ENCODE results near the gene TH. TPM values are rescaled to one million over a fixed set of nuclear protein-coding genes. Genes with fewer than 3 reads are reported as not detected.
"Not testable (repeated sequence)": the region's sequence is repeated elsewhere in the genome, so short reads cannot be mapped to it uniquely, and the experiment has no call there.

TH gene
- total RNA-seq, 2 donors from 2014 or later, result not detected

DNA sequence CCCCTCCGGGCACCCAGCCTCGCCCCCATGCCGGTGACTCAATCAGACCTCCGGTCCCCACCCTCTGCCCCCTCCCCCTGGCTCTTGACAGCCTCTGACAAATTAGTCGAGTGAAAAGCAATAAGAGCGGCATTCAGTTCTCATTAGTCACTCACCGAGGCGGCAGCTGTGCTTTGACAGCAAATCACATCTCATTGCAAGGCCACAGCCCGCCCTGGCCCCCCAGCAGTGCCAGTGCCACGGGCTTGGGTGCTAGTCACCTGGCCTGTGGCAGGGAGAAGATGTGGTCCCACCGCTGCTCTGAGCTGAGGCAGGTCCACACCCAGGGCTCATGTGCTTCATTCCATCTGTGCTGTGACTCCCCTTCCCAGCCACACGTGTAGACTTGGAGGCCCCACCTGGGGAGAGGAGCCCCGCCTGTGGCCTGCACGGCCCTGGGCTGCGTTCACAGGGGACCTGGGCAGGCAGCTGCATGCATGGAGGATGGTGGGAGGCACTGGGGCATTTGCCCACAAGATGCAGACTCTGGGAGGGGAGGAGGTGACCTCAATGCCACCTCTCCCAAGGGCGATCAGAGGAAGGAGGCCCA is 7.4 kb upstream of the TH start:
- DNase-seq (ENCODE audit: low spot score) (no peak), ATAC-seq (ENCODE audit: insufficient number of reproducible peaks, low FRiP score, low read depth) (no peak)
- no peak overlapping the region for H3K27ac ChIP-seq
- no peaks in the 10 kb centered on the region for H3K36me3 ChIP-seq
- no peak overlapping the region for H3K4me3 ChIP-seq
- no peaks in the 10 kb centered on the region for H3K4me1 ChIP-seq (ENCODE audit: control insufficient read depth in 1 of 2, low read depth in 2 of 2)
- TF ChIP-seq, protein P1, sequence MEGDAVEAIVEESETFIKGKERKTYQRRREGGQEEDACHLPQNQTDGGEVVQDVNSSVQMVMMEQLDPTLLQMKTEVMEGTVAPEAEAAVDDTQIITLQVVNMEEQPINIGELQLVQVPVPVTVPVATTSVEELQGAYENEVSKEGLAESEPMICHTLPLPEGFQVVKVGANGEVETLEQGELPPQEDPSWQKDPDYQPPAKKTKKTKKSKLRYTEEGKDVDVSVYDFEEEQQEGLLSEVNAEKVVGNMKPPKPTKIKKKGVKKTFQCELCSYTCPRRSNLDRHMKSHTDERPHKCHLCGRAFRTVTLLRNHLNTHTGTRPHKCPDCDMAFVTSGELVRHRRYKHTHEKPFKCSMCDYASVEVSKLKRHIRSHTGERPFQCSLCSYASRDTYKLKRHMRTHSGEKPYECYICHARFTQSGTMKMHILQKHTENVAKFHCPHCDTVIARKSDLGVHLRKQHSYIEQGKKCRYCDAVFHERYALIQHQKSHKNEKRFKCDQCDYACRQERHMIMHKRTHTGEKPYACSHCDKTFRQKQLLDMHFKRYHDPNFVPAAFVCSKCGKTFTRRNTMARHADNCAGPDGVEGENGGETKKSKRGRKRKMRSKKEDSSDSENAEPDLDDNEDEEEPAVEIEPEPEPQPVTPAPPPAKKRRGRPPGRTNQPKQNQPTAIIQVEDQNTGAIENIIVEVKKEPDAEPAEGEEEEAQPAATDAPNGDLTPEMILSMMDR (IDR thresholded peaks at IDR 0.05), result no peak
- H3K9me3 ChIP-seq, result no peaks in the 10 kb centered on the region
- H3K27me3 ChIP-seq (replicated peaks; ENCODE audit: insufficient read depth), result no peaks in the 10 kb centered on the region

DNA sequence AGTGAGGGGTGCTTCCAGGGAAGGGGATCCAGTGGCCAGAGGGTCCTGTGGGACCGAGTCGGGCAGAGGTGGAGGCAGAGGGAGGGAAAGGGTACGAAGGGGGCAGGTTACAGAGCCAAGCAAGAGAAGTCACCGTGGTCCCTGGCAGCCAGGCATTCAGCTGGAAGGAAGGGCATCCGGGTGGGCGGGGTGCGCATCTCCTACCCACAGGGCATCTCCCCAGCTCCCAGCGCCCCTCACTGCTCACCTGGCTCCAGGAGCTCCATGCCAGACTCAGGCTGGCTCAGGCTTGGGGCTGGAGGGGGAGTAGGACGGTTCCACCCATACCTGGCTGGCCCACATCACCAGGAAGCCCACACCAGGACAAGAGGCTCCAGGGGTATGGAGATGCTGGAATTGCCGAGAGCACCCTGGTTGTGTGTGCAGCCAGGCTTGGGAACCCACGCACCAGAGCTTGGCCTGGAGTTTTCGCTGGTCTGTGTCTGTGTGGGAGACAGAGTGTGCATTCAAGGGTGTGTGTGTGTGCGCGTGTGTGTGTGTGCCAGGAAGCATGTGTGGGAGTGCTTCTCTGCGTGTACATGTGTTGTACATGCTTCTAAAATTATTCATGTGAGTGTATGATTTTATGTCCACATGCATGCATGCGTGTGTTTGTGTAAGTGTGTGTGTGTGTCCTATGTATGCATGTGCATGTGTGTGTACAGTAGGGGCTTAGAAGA is 6.6 kb upstream of the TH start:
- not testable (repeated sequence) for H3K27ac ChIP-seq; ATAC-seq (ENCODE audit: insufficient number of reproducible peaks, low FRiP score, low read depth); H3K9me3 ChIP-seq; H3K27me3 ChIP-seq (replicated peaks; ENCODE audit: insufficient read depth); H3K36me3 ChIP-seq; H3K4me3 ChIP-seq; DNase-seq (ENCODE audit: low spot score); H3K4me1 ChIP-seq (ENCODE audit: control insufficient read depth in 1 of 2, low read depth in 2 of 2)

DNA sequence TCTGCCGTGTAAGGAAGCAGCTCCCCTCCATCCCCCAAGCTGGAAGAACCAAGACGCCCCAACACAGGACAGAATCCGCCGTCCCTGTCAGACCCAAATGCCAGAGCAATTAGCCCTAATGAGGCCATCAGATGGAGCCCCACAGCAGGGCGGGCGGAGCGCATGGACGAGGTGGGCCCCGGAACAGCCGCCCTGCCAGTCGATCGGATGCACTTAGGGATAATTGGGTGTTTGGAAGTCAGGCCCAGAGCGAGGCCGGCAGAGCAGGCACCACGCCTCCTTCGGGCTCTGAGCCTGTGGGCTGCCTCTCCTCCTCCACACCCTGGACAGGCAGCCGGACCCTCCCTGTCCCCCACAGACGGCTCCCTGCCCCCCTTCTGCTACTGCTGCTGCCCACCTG is 5.5 kb upstream of the TH start:
- ATAC-seq (ENCODE audit: insufficient number of reproducible peaks, low FRiP score, low read depth), result no peak
- DNase-seq (ENCODE audit: low spot score), result no peak
- H3K4me1 ChIP-seq (ENCODE audit: control insufficient read depth in 1 of 2, low read depth in 2 of 2), result no peaks in the 10 kb centered on the region
- TF ChIP-seq, protein P1 (IDR thresholded peaks at IDR 0.05), result no peak
- no peaks in the 10 kb centered on the region for H3K9me3 ChIP-seq
- no peaks in the 10 kb centered on the region for H3K36me3 ChIP-seq
- H3K27ac ChIP-seq, result no peak overlapping the region
- H3K4me3 ChIP-seq, result no peak overlapping the region
- no peaks in the 10 kb centered on the region for H3K27me3 ChIP-seq (replicated peaks; ENCODE audit: insufficient read depth)

DNA sequence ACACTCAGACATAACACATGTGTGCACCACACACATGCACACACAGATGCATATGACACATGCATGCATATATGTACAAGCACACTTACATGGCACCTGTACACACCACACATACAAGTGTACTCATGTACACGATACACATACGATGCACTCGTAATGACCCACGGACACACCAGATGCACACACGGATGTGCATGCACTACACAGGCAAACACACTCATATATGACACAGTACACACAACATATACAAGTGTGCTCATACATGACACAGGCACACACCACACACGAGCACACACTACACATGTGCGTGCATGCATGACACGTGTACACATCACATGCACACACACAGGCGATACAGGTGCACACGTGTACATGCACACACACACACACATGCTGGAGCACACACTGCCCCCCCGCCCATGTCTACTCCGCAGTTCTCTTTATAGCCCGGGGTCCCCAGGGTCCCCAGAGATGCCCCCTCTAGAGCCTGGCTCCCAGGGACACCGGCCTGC is 4.8 kb upstream of the TH start:
- Histone ChIP-seq H3K27me3 (replicated peaks; ENCODE audit: insufficient read depth) (no peaks in the 10 kb centered on the region), H3K27ac (no peak overlapping the region), H3K4me1 (ENCODE audit: control insufficient read depth in 1 of 2, low read depth in 2 of 2) (no peaks in the 10 kb centered on the region), H3K36me3 (no peaks in the 10 kb centered on the region), H3K4me3 (no peak overlapping the region), H3K9me3 (no peaks in the 10 kb centered on the region)
- TF ChIP-seq, protein P1 (IDR thresholded peaks at IDR 0.05), result no peak
- no peak for ATAC-seq (ENCODE audit: insufficient number of reproducible peaks, low FRiP score, low read depth)
- no peak for DNase-seq (ENCODE audit: low spot score)

DNA sequence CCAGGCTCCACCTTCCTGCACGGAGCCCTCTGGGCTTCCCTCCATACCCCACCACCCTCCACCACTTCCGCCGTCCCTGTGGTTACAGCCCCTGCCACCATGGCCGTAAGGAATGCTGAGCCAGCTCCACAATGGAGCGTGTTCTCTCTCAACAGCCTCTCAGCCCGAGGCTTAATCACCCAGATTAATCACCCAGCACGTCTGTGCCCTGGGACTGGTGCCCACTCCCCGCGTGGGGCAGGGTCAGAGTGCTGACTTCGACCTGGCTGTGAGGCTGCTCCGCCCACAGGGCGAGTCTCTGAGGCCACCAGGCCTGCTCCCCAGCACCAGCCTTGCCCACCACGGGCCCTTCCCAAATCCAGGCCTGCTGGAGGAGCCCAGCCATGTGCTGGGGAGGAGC is 4.0 kb upstream of the TH start:
- Histone ChIP-seq H3K4me3 (no peak overlapping the region), H3K27ac (no peak overlapping the region), H3K27me3 (replicated peaks; ENCODE audit: insufficient read depth) (no peaks in the 10 kb centered on the region), H3K4me1 (ENCODE audit: control insufficient read depth in 1 of 2, low read depth in 2 of 2) (no peaks in the 10 kb centered on the region), H3K9me3 (no peaks in the 10 kb centered on the region), H3K36me3 (no peaks in the 10 kb centered on the region)
- TF ChIP-seq, protein P1 (IDR thresholded peaks at IDR 0.05), result no peak
- ATAC-seq (ENCODE audit: insufficient number of reproducible peaks, low FRiP score, low read depth) (no peak), DNase-seq (ENCODE audit: low spot score) (no peak)

Measured in thoracic aorta (tissue), 2 donors.